Measurements from ENCODE around the gene MOB3A. TPM values are rescaled to one million over a fixed set of nuclear protein-coding genes. Genes with fewer than 3 reads are reported as not detected.

The MOB3A gene
- total and polyA plus RNA-seq, 2 of the 13 experiments (the other 11 are each of a cell fraction or from before 2014, with no cell fraction given): 3.5 to 17.8 TPM

GRCh38 chr19:2061495-2062388, 34.4 kb downstream of the MOB3A start (continued):
- TF ChIP-seq, protein P1, sequence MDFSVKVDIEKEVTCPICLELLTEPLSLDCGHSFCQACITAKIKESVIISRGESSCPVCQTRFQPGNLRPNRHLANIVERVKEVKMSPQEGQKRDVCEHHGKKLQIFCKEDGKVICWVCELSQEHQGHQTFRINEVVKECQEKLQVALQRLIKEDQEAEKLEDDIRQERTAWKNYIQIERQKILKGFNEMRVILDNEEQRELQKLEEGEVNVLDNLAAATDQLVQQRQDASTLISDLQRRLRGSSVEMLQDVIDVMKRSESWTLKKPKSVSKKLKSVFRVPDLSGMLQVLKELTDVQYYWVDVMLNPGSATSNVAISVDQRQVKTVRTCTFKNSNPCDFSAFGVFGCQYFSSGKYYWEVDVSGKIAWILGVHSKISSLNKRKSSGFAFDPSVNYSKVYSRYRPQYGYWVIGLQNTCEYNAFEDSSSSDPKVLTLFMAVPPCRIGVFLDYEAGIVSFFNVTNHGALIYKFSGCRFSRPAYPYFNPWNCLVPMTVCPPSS (IDR thresholded peaks at IDR 0.05): no peak
- TF ChIP-seq, protein P2, sequence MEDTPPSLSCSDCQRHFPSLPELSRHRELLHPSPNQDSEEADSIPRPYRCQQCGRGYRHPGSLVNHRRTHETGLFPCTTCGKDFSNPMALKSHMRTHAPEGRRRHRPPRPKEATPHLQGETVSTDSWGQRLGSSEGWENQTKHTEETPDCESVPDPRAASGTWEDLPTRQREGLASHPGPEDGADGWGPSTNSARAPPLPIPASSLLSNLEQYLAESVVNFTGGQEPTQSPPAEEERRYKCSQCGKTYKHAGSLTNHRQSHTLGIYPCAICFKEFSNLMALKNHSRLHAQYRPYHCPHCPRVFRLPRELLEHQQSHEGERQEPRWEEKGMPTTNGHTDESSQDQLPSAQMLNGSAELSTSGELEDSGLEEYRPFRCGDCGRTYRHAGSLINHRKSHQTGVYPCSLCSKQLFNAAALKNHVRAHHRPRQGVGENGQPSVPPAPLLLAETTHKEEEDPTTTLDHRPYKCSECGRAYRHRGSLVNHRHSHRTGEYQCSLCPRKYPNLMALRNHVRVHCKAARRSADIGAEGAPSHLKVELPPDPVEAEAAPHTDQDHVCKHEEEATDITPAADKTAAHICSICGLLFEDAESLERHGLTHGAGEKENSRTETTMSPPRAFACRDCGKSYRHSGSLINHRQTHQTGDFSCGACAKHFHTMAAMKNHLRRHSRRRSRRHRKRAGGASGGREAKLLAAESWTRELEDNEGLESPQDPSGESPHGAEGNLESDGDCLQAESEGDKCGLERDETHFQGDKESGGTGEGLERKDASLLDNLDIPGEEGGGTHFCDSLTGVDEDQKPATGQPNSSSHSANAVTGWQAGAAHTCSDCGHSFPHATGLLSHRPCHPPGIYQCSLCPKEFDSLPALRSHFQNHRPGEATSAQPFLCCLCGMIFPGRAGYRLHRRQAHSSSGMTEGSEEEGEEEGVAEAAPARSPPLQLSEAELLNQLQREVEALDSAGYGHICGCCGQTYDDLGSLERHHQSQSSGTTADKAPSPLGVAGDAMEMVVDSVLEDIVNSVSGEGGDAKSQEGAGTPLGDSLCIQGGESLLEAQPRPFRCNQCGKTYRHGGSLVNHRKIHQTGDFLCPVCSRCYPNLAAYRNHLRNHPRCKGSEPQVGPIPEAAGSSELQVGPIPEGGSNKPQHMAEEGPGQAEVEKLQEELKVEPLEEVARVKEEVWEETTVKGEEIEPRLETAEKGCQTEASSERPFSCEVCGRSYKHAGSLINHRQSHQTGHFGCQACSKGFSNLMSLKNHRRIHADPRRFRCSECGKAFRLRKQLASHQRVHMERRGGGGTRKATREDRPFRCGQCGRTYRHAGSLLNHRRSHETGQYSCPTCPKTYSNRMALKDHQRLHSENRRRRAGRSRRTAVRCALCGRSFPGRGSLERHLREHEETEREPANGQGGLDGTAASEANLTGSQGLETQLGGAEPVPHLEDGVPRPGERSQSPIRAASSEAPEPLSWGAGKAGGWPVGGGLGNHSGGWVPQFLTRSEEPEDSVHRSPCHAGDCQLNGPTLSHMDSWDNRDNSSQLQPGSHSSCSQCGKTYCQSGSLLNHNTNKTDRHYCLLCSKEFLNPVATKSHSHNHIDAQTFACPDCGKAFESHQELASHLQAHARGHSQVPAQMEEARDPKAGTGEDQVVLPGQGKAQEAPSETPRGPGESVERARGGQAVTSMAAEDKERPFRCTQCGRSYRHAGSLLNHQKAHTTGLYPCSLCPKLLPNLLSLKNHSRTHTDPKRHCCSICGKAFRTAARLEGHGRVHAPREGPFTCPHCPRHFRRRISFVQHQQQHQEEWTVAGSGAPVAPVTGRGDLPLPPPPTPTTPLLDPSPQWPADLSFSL (CRISPR knock-in tag; IDR thresholded peaks at IDR 0.05): no peak
- TF ChIP-seq NFKBIZ (CRISPR knock-in tag; IDR thresholded peaks at IDR 0.05): no peak
- no peak for TF ChIP-seq GATAD1 (CRISPR knock-in tag; IDR thresholded peaks at IDR 0.05)
- no peak for TF ChIP-seq ETS1 (CRISPR knock-in tag; IDR thresholded peaks at IDR 0.05)
- TF ChIP-seq, protein P3, sequence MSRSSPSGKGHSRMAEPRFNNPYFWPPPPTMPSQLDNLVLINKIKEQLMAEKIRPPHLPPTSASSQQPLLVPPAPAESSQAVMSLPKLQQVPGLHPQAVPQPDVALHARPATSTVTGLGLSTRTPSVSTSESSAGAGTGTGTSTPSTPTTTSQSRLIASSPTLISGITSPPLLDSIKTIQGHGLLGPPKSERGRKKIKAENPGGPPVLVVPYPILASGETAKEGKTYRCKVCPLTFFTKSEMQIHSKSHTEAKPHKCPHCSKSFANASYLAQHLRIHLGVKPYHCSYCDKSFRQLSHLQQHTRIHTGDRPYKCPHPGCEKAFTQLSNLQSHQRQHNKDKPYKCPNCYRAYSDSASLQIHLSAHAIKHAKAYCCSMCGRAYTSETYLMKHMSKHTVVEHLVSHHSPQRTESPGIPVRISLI (CRISPR knock-in tag; IDR thresholded peaks at IDR 0.05; ENCODE audit: borderline replicate concordance): no peak
- TF ChIP-seq MNT (IDR thresholded peaks at IDR 0.05): peak; percentile 37; the same call in 1 of the 2 replicates
- no peak for TF ChIP-seq ZNF33A (CRISPR knock-in tag; IDR thresholded peaks at IDR 0.05; ENCODE audit: borderline replicate concordance)
- peak; percentile 94 for TF ChIP-seq DRAP1 (CRISPR knock-in tag; IDR thresholded peaks at IDR 0.05)
- 0 out of 2 replicates have a peak, but pooled peaks have one; percentile 11 for TF ChIP-seq FOXA3 (CRISPR knock-in tag; IDR thresholded peaks at IDR 0.05)
- 0 out of 2 replicates have a peak, but pooled peaks have one; percentile 48 for TF ChIP-seq ZBTB44 (CRISPR knock-in tag; IDR thresholded peaks at IDR 0.05)
- TF ChIP-seq ZNF12 (CRISPR knock-in tag; IDR thresholded peaks at IDR 0.05): no peak
- peak; percentile 82 for TF ChIP-seq ZMYM3 (CRISPR knock-in tag; IDR thresholded peaks at IDR 0.05)
- peak; percentile 58 for TF ChIP-seq RXRA (CRISPR knock-in tag; IDR thresholded peaks at IDR 0.05)

All from HepG2 (cell line).